HG03175 (cell line): ENCODE measurements around the gene ACTN4.

Experiments used
- ATAC-seq: cut with Tn5 transposase; IDR thresholded peaks from one replicate; pipeline ENCODE4 v1.9.1; 2021; ENCODE audit warnings: mild to moderate bottlenecking, moderate library complexity; ENCODE audit not compliant: unreplicated experiment

ACTN4 gene

DNA sequence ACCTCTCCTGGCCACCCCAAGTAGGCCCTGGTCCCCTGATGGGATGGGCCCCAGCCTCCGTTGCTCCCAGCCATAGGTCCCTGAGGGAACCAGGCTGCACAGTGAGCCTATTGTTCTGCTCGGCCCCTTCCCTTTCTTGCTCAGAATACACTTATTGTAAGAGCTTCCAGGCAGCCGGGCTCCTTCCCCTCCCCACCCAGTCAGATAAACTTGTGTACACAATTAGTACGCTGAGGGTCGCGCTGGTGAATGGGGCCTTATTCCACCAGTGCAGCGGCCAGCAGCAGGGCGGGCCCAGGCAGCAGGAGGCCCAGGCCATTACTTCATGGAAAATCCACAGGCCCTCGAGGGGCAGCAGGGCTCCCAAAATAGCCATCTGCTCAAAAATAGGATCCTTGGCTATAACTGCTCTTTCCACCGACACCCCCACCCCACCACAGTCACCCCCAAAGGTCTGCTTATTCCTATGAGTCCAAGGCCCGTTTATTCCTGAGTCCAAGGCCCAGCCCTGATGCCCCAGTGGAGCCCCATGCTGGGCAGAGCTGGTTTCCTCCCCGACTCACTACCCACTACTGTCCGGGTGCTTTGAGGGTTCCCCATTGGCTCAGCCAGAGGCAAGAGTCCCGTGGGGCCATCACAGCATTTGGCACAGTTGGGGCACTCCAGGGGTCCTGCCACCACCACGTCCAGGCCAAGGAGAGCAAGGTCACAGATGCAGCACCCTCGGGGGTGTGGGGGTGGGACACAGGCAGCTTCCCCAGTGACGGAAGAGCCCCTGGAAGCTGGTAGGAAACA, 74.7 kb downstream of the ACTN4 start:
- no peak for ATAC-seq

DNA sequence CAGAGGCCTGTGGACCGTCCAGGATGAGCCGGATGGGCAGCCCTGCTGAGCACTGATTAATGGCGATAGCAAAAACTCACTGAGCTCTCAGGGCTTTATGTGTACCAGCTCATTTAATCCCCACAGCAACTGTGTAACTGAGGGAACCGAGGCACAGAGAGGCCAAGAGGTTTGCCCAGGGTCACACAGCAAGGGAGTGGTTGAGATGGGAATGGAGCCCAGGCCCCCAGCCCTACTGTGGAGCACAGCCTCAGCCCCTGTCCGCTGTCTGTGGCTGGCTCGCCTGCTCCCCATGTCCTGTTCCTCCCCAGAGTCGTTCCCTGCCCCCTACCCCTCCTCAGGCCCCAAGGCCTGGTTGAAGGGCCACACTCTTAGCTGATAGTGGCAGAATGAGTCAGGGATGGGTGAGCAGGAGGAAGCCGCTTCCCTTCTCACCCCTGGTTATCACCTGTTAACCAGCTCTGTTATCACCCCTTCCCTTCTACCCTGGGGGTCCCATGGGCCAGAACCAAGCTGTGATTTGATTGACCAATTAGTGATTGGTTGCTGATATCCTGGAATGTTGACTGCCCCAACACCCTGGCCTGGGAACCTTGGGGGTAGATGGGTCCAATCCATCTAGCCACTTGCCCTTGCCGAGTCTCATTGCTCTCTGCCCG, 75.6 kb downstream of the ACTN4 start:
- no peak for ATAC-seq

- no peak for ATAC-seq
Measured at GRCh38 chr19:38723606-38723965, 76.1 kb downstream of the ACTN4 start.

- ATAC-seq = no peak
Measured at GRCh38 chr19:38723990-38724854, 76.8 kb downstream of the ACTN4 start.

DNA sequence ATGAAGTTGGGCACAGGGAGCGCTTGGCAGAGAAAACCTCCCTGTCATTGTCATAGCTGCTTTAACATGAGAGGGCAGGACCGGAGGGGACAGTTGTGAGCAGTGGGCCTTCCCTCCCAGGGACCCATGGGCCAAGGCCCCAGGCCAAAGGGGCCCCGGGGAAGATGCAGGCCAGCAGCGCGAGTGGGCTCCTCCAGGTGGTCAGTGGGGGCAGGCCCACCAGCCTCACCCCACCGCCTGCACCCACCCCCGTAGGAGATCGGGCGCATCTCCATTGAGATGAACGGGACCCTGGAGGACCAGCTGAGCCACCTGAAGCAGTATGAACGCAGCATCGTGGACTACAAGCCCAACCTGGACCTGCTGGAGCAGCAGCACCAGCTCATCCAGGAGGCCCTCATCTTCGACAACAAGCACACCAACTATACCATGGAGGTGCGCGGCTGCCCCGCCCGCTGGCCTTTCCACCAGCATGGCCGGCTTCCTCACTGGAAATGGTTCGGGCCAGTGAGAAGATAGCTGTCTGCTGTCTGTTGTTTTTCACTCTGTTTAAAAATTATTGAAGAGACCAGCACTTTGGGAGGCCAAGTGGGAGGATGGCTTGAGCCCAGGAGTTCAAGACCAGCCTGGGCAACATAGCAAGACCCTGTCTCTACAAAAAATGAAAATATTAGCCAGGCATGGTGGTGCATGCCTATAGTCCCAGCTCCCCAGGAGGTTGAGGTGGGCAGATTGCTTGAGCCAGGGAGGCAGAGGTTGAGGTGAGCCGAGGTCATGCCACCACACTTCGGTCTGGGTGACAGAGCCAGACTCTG, 78.2 kb downstream of the ACTN4 start:
- ATAC-seq = no peak

- ATAC-seq = no peak
Measured at GRCh38 chr19:38726284-38726673, 78.8 kb downstream of the ACTN4 start.

GRCh38 chr19:38726761-38727301, 79.4 kb downstream of the ACTN4 start:
- ATAC-seq = no peak

- no peak for ATAC-seq
Measured at GRCh38 chr19:38727306-38727867, 79.9 kb downstream of the ACTN4 start.

DNA sequence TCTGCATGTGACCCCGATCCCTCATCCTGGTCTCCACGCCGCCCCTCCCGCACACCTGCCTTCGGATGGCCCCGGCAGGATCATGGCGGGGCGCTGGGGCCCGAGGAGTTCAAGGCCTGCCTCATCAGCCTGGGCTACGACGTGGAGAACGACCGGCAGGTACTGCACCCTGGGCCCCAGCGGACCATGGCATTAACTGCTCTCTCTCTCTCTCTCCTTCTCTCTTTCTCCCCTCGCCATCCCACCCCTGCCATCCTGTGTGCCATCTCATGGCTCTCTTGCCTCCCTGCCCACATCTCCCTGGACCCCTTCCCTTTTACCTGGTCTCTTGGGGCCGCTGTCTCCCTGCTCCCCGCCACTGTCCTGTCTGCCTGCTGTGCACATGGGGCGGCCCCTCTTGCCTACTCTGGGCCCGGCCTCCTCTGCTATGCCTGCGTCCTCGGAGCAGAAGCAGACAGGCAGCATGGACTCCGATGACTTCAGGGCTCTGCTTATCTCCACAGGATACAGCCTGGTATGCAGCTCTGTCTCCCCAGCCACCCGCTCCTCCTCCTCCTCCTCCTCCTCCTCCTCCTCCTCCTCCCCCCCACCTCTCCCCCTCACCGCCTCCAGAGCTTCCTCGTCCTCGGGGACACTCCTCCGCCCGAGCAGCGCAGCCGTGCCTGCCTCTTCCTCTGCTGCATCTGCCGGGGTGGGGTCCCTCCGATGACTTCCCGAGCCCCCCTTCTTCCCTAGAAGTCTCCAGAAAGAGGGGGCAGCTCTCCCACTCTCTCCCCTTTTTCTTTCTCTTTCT, 80.6 kb downstream of the ACTN4 start:
- ATAC-seq = no peak

GRCh38 chr19:38728752-38729541, 81.5 kb downstream of the ACTN4 start:
- no peak for ATAC-seq

- no peak for ATAC-seq
Measured at GRCh38 chr19:38729653-38730469, 82.4 kb downstream of the ACTN4 start.

DNA sequence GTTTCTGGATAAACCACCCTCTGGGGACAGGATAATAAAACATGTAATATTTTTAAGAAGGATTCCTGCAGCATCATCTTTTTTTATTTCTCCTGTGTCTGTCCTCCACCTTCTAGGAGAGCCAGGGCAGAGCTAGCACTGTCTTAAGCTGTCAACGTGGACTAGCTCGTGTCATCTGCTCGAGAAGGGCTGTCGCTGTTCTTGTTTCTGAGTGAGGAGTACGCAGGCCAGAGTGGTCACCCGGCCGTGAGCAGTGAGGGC, 83.0 kb downstream of the ACTN4 start:
- no peak for ATAC-seq

DNA sequence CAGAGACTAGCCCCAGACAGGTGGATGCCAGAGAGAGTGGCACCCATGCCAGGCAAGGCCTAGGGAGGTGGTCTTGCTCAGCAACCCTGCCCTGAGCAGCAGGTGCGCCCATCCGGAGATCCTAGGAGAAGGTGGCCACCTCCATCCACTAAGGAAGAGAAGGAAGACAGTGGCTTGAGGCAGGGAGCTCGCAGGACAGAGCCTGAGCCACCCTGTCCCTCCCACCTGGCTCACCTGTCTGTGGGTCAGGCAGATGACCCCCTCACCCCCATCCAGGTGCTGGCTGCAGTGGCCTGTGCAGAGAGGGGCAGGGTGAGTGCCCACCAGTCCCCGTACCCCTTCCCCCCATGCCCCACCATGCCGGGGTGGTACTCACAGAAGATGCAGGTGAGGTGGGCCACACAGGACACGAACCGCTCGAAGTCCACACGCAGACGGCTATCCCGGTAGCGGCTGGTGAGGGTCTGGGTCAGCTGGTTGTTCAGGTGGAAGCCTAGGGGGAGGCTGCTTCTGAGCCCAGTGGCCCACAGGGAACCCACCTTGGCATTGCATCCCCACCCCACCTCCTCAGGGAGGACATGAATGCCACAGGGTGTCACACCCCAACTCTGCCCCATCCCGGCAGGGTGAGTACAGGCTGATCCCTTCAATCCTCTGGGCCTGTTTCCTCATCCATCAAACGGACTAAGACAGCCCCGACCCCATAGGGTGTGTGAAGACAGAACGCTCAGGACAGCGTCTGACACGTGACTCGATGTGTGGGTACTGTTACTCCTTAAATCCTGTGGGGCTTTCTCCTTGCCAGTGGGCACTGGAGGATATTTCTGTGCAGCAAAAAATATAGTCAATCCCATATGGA, 83.5 kb downstream of the ACTN4 start:
- ATAC-seq = no peak

- ATAC-seq = no peak
Measured at GRCh38 chr19:38731654-38732301, 84.3 kb downstream of the ACTN4 start.

GRCh38 chr19:38733241-38733492, 85.7 kb downstream of the ACTN4 start:
- ATAC-seq = no peak

- no peak for ATAC-seq
Measured at GRCh38 chr19:38733493-38734175, 86.2 kb downstream of the ACTN4 start.

GRCh38 chr19:38734176-38734425, 86.7 kb downstream of the ACTN4 start:
- ATAC-seq = no peak
